HUES48 (cell line): ENCODE data around the gene NEDD4.
"Not testable (repeated sequence)": the region's sequence is repeated elsewhere in the genome, so short reads cannot be mapped to it uniquely, and the experiment has no call there.

Source experiments
- H3K27ac ChIP-seq: one replicate; pipeline ENCODE4 v1.7.0; 2013; ENCODE audit warnings: low read depth, low read length, inconsistent platforms
- H3K27me3 ChIP-seq: 2 replicates; pipeline ENCODE4 v1.6.1; 2013; ENCODE audit warnings: mild to moderate bottlenecking, low read length; ENCODE audit not compliant: control insufficient read depth, insufficient read depth
- H3K36me3 ChIP-seq: 2 replicates; pipeline ENCODE4 v1.6.1; 2013; ENCODE audit warnings: low read length; ENCODE audit not compliant: control insufficient read depth, insufficient read depth
- H3K4me1 ChIP-seq: 2 replicates; pipeline ENCODE4 v1.6.1; 2013; ENCODE audit warnings: mild to moderate bottlenecking, low read length; ENCODE audit not compliant: control insufficient read depth, insufficient read depth
- H3K4me3 ChIP-seq: 2 replicates; pipeline ENCODE4 v1.5.1; 2013; ENCODE audit warnings: mild to moderate bottlenecking, low read depth, low read length
- H3K9ac ChIP-seq: 2 replicates; pipeline ENCODE4 v1.6.1; 2013; ENCODE audit warnings: mild to moderate bottlenecking, low read depth, low read length, moderate library complexity
- H3K9me3 ChIP-seq: 2 replicates; pipeline ENCODE4 v1.6.1; 2013; ENCODE audit warnings: low read length; ENCODE audit not compliant: control insufficient read depth, insufficient read depth

NEDD4 gene

GRCh38 chr15:55861115-55861514, 132.3 kb downstream of the NEDD4 start:
- Histone ChIP-seq H3K27ac (no peak overlapping the region), H3K27me3 (no peaks in the 10 kb centered on the region), H3K36me3 (no peaks in the 10 kb centered on the region), H3K9me3 (no peaks in the 10 kb centered on the region), H3K4me1 (no peaks in the 10 kb centered on the region), H3K4me3 (no peak overlapping the region), H3K9ac (no peak overlapping the region)

- Histone ChIP-seq H3K27ac (no peak overlapping the region), H3K4me3 (no peak overlapping the region), H3K27me3 (no peaks in the 10 kb centered on the region), H3K4me1 (no peaks in the 10 kb centered on the region), H3K9me3 (no peaks in the 10 kb centered on the region), H3K9ac (no peak overlapping the region), H3K36me3 (no peaks in the 10 kb centered on the region)
Measured at GRCh38 chr15:55860468-55860867, 132.9 kb downstream of the NEDD4 start.

- Histone ChIP-seq H3K27me3 (no peaks in the 10 kb centered on the region), H3K9me3 (no peaks in the 10 kb centered on the region), H3K9ac (no peak overlapping the region), H3K4me3 (no peak overlapping the region), H3K4me1 (no peaks in the 10 kb centered on the region), H3K36me3 (no peaks in the 10 kb centered on the region), H3K27ac (no peak overlapping the region)
Measured at GRCh38 chr15:55859681-55860080, 133.7 kb downstream of the NEDD4 start.

- Histone ChIP-seq H3K36me3 (no peaks in the 10 kb centered on the region), H3K9me3 (no peaks in the 10 kb centered on the region), H3K27me3 (no peaks in the 10 kb centered on the region), H3K27ac (no peak overlapping the region), H3K9ac (no peak overlapping the region), H3K4me3 (no peak overlapping the region), H3K4me1 (no peaks in the 10 kb centered on the region)
Measured at GRCh38 chr15:55858661-55859060, 134.8 kb downstream of the NEDD4 start.

GRCh38 chr15:55856506-55857164, 136.8 kb downstream of the NEDD4 start:
- Histone ChIP-seq H3K36me3 (no peaks in the 10 kb centered on the region), H3K4me3 (no peak overlapping the region)

GRCh38 chr15:55853134-55853533, 140.3 kb downstream of the NEDD4 start:
- H3K27me3 ChIP-seq = no peaks in the 10 kb centered on the region
- H3K9ac ChIP-seq = no peak overlapping the region
- no peak overlapping the region for H3K27ac ChIP-seq
- no peak overlapping the region for H3K4me3 ChIP-seq
- no peaks in the 10 kb centered on the region for H3K4me1 ChIP-seq
- H3K9me3 ChIP-seq = no peaks in the 10 kb centered on the region
- H3K36me3 ChIP-seq = no peaks in the 10 kb centered on the region

More at GRCh38 chr15:55856506-55857164, 136.8 kb downstream of the NEDD4 start:
- Histone ChIP-seq H3K27ac (no peak overlapping the region), H3K9ac (no peak overlapping the region), H3K4me1 (no peaks in the 10 kb centered on the region), H3K9me3 (no peaks in the 10 kb centered on the region), H3K27me3 (no peaks in the 10 kb centered on the region)

GRCh38 chr15:55846116-55846707, 147.2 kb downstream of the NEDD4 start:
- Histone ChIP-seq H3K27ac (no peak overlapping the region), H3K9me3 (no peaks in the 10 kb centered on the region), H3K27me3 (no peaks in the 10 kb centered on the region), H3K9ac (no peak overlapping the region), H3K4me3 (no peak overlapping the region), H3K4me1 (no peaks in the 10 kb centered on the region), H3K36me3 (no peaks in the 10 kb centered on the region)

GRCh38 chr15:55842897-55843296, 150.5 kb downstream of the NEDD4 start:
- H3K36me3 ChIP-seq, H3K4me1 ChIP-seq, H3K4me3 ChIP-seq, H3K9ac ChIP-seq, H3K9me3 ChIP-seq, H3K27me3 ChIP-seq, H3K27ac ChIP-seq: not testable (repeated sequence)

GRCh38 chr15:55835866-55836265, 157.5 kb downstream of the NEDD4 start:
- H3K27me3 ChIP-seq = no peaks in the 10 kb centered on the region
- H3K4me1 ChIP-seq = no peaks in the 10 kb centered on the region
- no peak overlapping the region for H3K9ac ChIP-seq
- H3K27ac ChIP-seq = no peak overlapping the region
- H3K9me3 ChIP-seq = no peaks in the 10 kb centered on the region
- H3K36me3 ChIP-seq = no peaks in the 10 kb centered on the region
- H3K4me3 ChIP-seq = no peak overlapping the region

GRCh38 chr15:55834331-55834730, 159.1 kb downstream of the NEDD4 start:
- Histone ChIP-seq H3K36me3 (no peaks in the 10 kb centered on the region), H3K9ac (no peak overlapping the region), H3K4me1 (no peaks in the 10 kb centered on the region), H3K27me3 (no peaks in the 10 kb centered on the region), H3K4me3 (no peak overlapping the region), H3K27ac (no peak overlapping the region), H3K9me3 (no peaks in the 10 kb centered on the region)

GRCh38 chr15:55829826-55830225, 163.6 kb downstream of the NEDD4 start:
- H3K4me1 ChIP-seq = no peaks in the 10 kb centered on the region
- H3K27ac ChIP-seq = no peak overlapping the region
- no peak overlapping the region for H3K4me3 ChIP-seq
- no peaks in the 10 kb centered on the region for H3K9me3 ChIP-seq
- no peaks in the 10 kb centered on the region for H3K36me3 ChIP-seq
- no peaks in the 10 kb centered on the region for H3K27me3 ChIP-seq
- H3K9ac ChIP-seq = no peak overlapping the region
